Vagina (tissue), 2 donors: ENCODE results near the gene CPT1B.

Experiments
- CTCF ChIP-seq, 3 experiments: fragments of 450-650 bp in 2 of 3; fragments of 200-600 bp in 1 of 3; sonication (generic) in 1 of 3; IDR thresholded peaks; one replicate each; pipeline ENCODE4 v1.5.1; 2017 to 2019; ENCODE audit warnings: antibody characterized with exemption in 3 of 3, mild to moderate bottlenecking in 2 of 3, moderate library complexity in 2 of 3
- POLR2A ChIP-seq, 2 donors: fragments of 450-650 bp; IDR thresholded peaks; one replicate each; pipeline ENCODE4 v1.6.1; 2017; ENCODE audit warnings: antibody characterized with exemption in 2 of 2, mild to moderate bottlenecking in 2 of 2, moderate library complexity in 2 of 2

DNA sequence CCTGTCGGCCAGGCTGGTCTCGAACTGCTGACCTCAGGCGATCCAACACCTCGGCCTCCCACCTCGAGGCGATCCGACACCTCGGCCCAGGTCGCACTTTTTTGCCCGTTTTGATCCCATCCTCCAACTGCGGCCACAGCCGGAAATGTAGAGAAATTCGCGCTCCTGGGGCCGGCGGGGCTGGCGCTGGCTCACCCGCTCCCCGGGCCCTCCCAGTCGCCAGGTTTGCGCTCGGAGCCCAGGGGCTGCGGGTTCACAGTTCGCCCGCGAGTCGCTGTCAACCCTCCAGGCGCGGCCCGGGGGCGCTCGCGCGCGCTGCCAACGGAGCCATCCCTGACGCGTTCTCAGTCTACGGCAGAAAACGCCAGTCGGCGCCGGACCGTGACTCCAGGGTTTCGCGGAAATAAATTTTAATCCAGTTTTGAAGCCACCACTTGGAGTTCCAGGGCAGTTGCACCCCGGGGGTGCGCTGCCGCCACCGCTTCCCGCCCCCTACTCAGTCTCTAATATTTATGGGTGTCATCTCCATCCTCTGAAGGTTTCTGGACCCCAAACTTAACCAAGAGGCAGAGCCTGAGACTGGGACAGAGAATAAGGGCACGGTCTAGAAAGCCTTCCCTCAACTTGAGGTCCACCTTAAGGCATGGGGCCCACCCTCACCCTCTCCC, 34.0 kb downstream of the CPT1B start:
- TF ChIP-seq CTCF (IDR thresholded peaks at IDR 0.05) (peak in 2 of 3 experiments; percentile 26), POLR2A (IDR thresholded peaks at IDR 0.05) (no peak)
